Neuronal stem cell (in vitro differentiated cells): Measurements from ENCODE around the gene OR52A5.
"Not testable (repeated sequence)": the region's sequence is repeated elsewhere in the genome, so short reads cannot be mapped to it uniquely, and the experiment has no call there.

Source experiments
- DNase-seq: peaks from one replicate; pipeline ENCODE4 v3.0.0-alpha.2; 2013; ENCODE audit warnings: low spot score
- H2AFZ ChIP-seq: one replicate; pipeline ENCODE4 v1.6.1; 2013; ENCODE audit warnings: mild to moderate bottlenecking, low read length, inconsistent platforms
- H2AK5ac ChIP-seq: 2 replicates; pipeline ENCODE4 v1.6.1; 2013; ENCODE audit warnings: low read depth, mild to moderate bottlenecking, inconsistent platforms, low read length, moderate library complexity, mixed read lengths
- H2BK120ac ChIP-seq: 2 replicates; pipeline ENCODE4 v1.6.1; 2013; ENCODE audit warnings: low read depth, mild to moderate bottlenecking, inconsistent platforms, low read length, moderate library complexity, mixed read lengths
- H2BK12ac ChIP-seq: one replicate; pipeline ENCODE4 v1.6.1; 2013; ENCODE audit warnings: low read length, inconsistent platforms
- H2BK15ac ChIP-seq: 2 replicates; pipeline ENCODE4 v1.6.1; 2013; ENCODE audit warnings: mild to moderate bottlenecking, low read length, inconsistent platforms, mixed read lengths
- H2BK5ac ChIP-seq: one replicate; pipeline ENCODE4 v1.6.1; 2013; ENCODE audit warnings: inconsistent platforms, mild to moderate bottlenecking, low read length, moderate library complexity
- H3K14ac ChIP-seq: one replicate; pipeline ENCODE4 v1.6.1; 2013; ENCODE audit warnings: low read length, inconsistent platforms
- H3K18ac ChIP-seq: 2 replicates; pipeline ENCODE4 v1.6.1; 2013; ENCODE audit warnings: low read length, inconsistent platforms
- H3K23ac ChIP-seq: 2 replicates; pipeline ENCODE4 v1.6.1; 2013; ENCODE audit warnings: low read depth, mild to moderate bottlenecking, mixed read lengths, low read length, inconsistent platforms; ENCODE audit not compliant: poor library complexity
- H3K27ac ChIP-seq: replicated peaks from 3 replicates; pipeline ENCODE4 v1.5.1; 2013; ENCODE audit warnings: low read length, inconsistent platforms
- H3K27me3 ChIP-seq, 3 experiments: 2 replicates each; pipeline ENCODE4 v1.6.1; 2013; ENCODE audit warnings: low read length in 3 of 3, mild to moderate bottlenecking in 2 of 3, inconsistent platforms in 1 of 3, low read depth in 1 of 3, mixed read lengths in 1 of 3, moderate library complexity in 1 of 3; ENCODE audit not compliant: control insufficient read depth in 3 of 3, insufficient read depth in 3 of 3
- H3K36me3 ChIP-seq, 2 donors: replicated peaks in 1 of 2; 2 replicates each; pipeline ENCODE4 v1.6.1; 2013; ENCODE audit warnings: low read length in 2 of 2; ENCODE audit not compliant: control insufficient read depth in 2 of 2, insufficient read depth in 2 of 2
- H3K4ac ChIP-seq: 2 replicates; pipeline ENCODE4 v1.6.1; 2013; ENCODE audit warnings: inconsistent platforms, mild to moderate bottlenecking, low read length, moderate library complexity
- H3K4me1 ChIP-seq, 2 donors: 1 replicate in 1 of 2; 2 replicates in 1 of 2; pipeline ENCODE4 v1.6.1; 2013; ENCODE audit warnings: low read length in 2 of 2, low read depth in 1 of 2; ENCODE audit not compliant: control insufficient read depth in 2 of 2, insufficient read depth in 1 of 2
- H3K4me2 ChIP-seq: one replicate; pipeline ENCODE4 v1.6.1; 2013; ENCODE audit warnings: mild to moderate bottlenecking, low read length, inconsistent platforms; ENCODE audit not compliant: insufficient read depth, poor library complexity, severe bottlenecking
- H3K4me3 ChIP-seq, 2 donors: 2 replicates each; pipeline ENCODE4 v1.5.1; 2013; ENCODE audit warnings: low read length in 2 of 2, mild to moderate bottlenecking in 2 of 2, inconsistent platforms in 1 of 2, moderate library complexity in 1 of 2
- H3K79me1 ChIP-seq: one replicate; pipeline ENCODE4 v1.6.1; 2013; ENCODE audit warnings: low read depth, mild to moderate bottlenecking, inconsistent platforms, low read length, moderate library complexity
- H3K9ac ChIP-seq: one replicate; pipeline ENCODE4 v1.6.1; 2013; ENCODE audit warnings: mild to moderate bottlenecking, low read depth, low read length, inconsistent platforms; ENCODE audit not compliant: poor library complexity
- H3K9me3 ChIP-seq, 2 donors: replicated peaks in 1 of 2; 2 replicates each; pipeline versions ENCODE3 to v1.6.1; 2013; ENCODE audit warnings: low read length in 2 of 2, mild to moderate bottlenecking in 2 of 2, inconsistent platforms in 1 of 2, low read depth in 1 of 2, mixed read lengths in 1 of 2, moderate library complexity in 1 of 2; ENCODE audit not compliant: control insufficient read depth in 2 of 2, insufficient read depth in 1 of 2
- H4K8ac ChIP-seq: one replicate; pipeline ENCODE4 v1.6.1; 2013; ENCODE audit warnings: low read depth, mild to moderate bottlenecking, inconsistent platforms, low read length, moderate library complexity
- H4K91ac ChIP-seq: one replicate; pipeline ENCODE4 v1.6.1; 2013; ENCODE audit warnings: low read length, low read depth, mild to moderate bottlenecking, inconsistent platforms; ENCODE audit not compliant: poor library complexity
- WGBS, 2 donors: extraction: QIAGEN DNeasy Blood & Tissue Kit; methylation state at CpG; one replicate each; pipeline ENCODE4 v1.1.7; 2013; ENCODE audit warnings: missing lambda C conversion rate in 2 of 2, mixed read lengths in 1 of 2; ENCODE audit not compliant: insufficient read length in 2 of 2, insufficient replicate concordance in 1 of 2; ENCODE audit errors: extremely low coverage in 2 of 2; 5-methylcytosine and 5-hydroxymethylcytosine counted together

OR52A5 gene

DNA sequence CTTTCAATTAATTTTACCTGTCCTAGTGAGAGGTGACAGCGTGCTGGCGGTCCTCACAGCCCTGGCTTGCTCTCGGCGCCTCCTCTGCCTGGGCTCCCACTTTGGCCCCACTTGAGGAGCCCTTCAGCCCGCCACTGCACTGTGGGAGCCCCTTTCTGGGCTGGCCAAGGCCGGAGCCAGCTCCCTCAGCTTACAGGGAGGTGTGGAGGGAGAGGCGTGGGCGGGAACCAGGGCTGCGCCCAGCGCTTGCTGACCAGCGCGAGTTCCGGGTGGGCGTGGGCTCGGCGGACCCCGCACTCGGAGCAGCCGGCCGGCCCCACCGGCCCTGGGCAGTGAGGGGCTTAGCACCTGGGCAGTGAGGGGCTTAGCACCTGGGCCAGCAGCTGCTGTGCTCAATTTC is 6.0 kb upstream of the OR52A5 start:
- not testable (repeated sequence) for H3K36me3 ChIP-seq, H3K18ac ChIP-seq, H3K4me1 ChIP-seq, H3K27ac ChIP-seq, H3K4me3 ChIP-seq, H2AFZ ChIP-seq, H4K8ac ChIP-seq, H3K23ac ChIP-seq, H3K4me2 ChIP-seq, H2AK5ac ChIP-seq, DNase-seq, H3K9me3 ChIP-seq, H2BK120ac ChIP-seq, H3K9ac ChIP-seq, H3K27me3 ChIP-seq, H2BK15ac ChIP-seq, H3K14ac ChIP-seq, H2BK5ac ChIP-seq, H4K91ac ChIP-seq, H3K79me1 ChIP-seq, H3K4ac ChIP-seq, H2BK12ac ChIP-seq
- no CpG with 5 or more reads among the region's 21 CpGs for WGBS, 2 donors

DNA sequence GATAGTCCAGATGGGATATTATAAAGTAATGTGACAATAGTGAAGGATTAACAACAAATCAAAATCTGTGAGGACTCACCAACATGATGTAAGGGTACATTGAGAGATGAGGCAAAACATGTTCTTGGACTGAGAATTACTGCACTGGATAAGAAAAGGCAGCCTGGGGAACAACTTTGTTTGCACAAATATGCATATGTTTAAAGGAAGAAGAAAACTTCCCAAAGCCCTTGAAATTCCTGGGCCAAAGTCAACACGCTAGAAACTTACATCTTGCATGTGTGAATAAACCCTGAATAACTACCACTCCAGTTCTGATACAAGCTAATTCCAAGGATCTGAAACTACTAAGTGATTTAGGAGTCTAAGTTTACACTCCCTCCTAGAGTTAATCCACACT is 1.1 kb downstream of the OR52A5 start:
- H2AK5ac ChIP-seq: no peak overlapping the region
- H3K23ac ChIP-seq: no peak overlapping the region
- no CpG with 5 or more reads among the region's 1 CpG for WGBS, 2 donors
- H4K91ac ChIP-seq: no peak overlapping the region
- H3K18ac ChIP-seq: no peak overlapping the region
- no peak overlapping the region for H3K4ac ChIP-seq
- H2BK15ac ChIP-seq: no peak overlapping the region
- H3K27me3 ChIP-seq: no peaks in the 10 kb centered on the region
- H2AFZ ChIP-seq: no peak overlapping the region
- DNase-seq: no peak
- H4K8ac ChIP-seq: no peak overlapping the region
- no peaks in the 10 kb centered on the region for H3K4me1 ChIP-seq
- H3K4me2 ChIP-seq: no peak overlapping the region
- no peak overlapping the region for H2BK120ac ChIP-seq
- no peaks in the 10 kb centered on the region for H3K79me1 ChIP-seq
- H3K4me3 ChIP-seq: no peak overlapping the region
- no peak overlapping the region for H3K27ac ChIP-seq
- H3K36me3 ChIP-seq: no peaks in the 10 kb centered on the region
- H2BK12ac ChIP-seq: no peak overlapping the region
- no peaks in the 10 kb centered on the region for H3K9me3 ChIP-seq
- H3K9ac ChIP-seq: no peak overlapping the region
- H3K14ac ChIP-seq: no peak overlapping the region
- H2BK5ac ChIP-seq: no peak overlapping the region

DNA sequence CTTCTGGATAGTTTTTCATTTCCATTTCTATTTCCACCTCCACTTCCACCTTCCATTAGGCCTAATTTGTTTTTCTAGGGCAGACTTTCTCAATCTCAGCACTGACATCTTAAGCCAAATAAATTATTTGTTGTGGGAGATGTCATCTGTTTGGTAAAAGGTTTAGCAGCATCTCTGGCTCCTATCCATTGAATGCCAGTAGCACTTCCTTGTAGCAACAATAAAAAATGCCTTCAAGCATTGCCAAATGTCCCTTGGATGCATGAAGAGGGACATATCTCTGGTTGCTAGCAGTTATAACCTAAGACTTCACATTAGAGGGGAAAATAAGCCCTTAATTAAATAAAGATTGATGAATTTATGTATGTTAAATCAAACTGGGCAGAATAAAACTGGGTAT is 1.9 kb downstream of the OR52A5 start:
- Histone ChIP-seq H3K36me3 (no peaks in the 10 kb centered on the region), H3K9me3 (no peaks in the 10 kb centered on the region), H3K4me2 (no peak overlapping the region), H3K23ac (no peak overlapping the region), H2BK5ac (no peak overlapping the region), H3K4me1 (no peaks in the 10 kb centered on the region), H2BK15ac (no peak overlapping the region), H3K27ac (no peak overlapping the region), H3K79me1 (no peaks in the 10 kb centered on the region), H2BK120ac (no peak overlapping the region), H4K91ac (no peak overlapping the region), H3K4me3 (no peak overlapping the region), H3K4ac (no peak overlapping the region), H3K9ac (no peak overlapping the region), H4K8ac (no peak overlapping the region), H2AFZ (no peak overlapping the region), H3K27me3 (no peaks in the 10 kb centered on the region), H3K14ac (no peak overlapping the region), H2AK5ac (no peak overlapping the region), H2BK12ac (no peak overlapping the region), H3K18ac (no peak overlapping the region)
- no peak for DNase-seq

DNA sequence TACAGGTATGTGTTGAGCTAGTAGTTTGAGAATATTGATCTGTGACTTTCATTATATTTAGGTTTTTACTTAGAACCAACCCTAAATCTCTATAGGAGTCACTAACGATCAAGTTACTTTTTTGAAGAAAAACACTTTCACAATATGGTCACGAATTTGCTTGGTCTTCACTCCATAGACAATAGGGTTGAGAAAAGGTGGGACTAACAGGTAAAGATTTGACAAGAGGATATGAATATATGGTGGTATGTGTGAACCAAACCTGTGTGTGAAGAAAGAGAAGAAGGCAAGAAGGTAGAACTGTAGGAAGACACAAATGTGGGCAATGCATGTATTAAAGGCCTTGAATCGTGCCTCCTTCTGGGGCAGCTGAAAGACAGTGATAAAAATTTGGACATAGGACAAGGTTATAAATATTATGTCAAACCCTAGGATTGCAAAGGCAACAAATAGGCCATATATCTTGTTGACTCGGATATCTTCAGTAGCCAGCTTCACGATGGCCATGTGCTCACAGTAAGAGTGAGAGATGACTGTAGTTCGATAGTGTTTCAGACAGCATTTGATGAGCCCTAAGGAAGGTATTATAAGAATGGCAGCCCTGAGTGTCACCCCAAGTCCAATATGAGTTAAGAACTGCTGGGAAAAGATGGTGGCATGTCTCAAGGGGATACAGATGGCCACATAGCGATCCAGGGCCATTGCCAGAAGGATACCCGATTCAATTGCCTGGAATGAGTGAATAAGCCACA is 6.4 kb downstream of the OR52A5 start:
- Histone ChIP-seq H3K27me3 (no peaks in the 10 kb centered on the region), H2BK12ac (no peak overlapping the region), H3K23ac (no peak overlapping the region), H3K36me3 (no peaks in the 10 kb centered on the region), H2BK120ac (no peak overlapping the region), H2AK5ac (no peak overlapping the region), H3K79me1 (no peaks in the 10 kb centered on the region), H4K91ac (no peak overlapping the region), H3K9me3 (no peaks in the 10 kb centered on the region), H3K4me3 (no peak overlapping the region), H3K27ac (no peak overlapping the region), H2BK15ac (no peak overlapping the region), H3K4me1 (no peaks in the 10 kb centered on the region), H3K4me2 (no peak overlapping the region), H3K9ac (no peak overlapping the region), H3K4ac (no peak overlapping the region), H3K14ac (no peak overlapping the region), H2AFZ (no peak overlapping the region), H3K18ac (no peak overlapping the region), H4K8ac (no peak overlapping the region), H2BK5ac (no peak overlapping the region)
- no peak for DNase-seq
- WGBS, 2 donors: no CpG with 5 or more reads among the region's 8 CpGs
